Large intestine (tissue), 3 donors: ENCODE measurements around the gene DCXR. TPM values are rescaled to one million over a fixed set of nuclear protein-coding genes. Genes with fewer than 3 reads are reported as not detected.

ENCODE experiments used
- DNase-seq, 2 donors: peaks; one replicate each; pipeline versions ENCODE4 v3.0.0 to v3.0.0-alpha.2; 2013
- H3K27ac ChIP-seq: one replicate; pipeline ENCODE4 v1.5.1; 2013; ENCODE audit warnings: low read length
- H3K27me3 ChIP-seq: 2 replicates; pipeline ENCODE4 v1.6.1; 2013; ENCODE audit warnings: low read length; ENCODE audit not compliant: control insufficient read depth, insufficient read depth
- H3K36me3 ChIP-seq: 2 replicates; pipeline ENCODE4 v1.6.1; 2013; ENCODE audit warnings: low read length; ENCODE audit not compliant: control insufficient read depth, insufficient read depth
- H3K4me1 ChIP-seq: one replicate; pipeline ENCODE4 v1.6.1; 2013; ENCODE audit warnings: low read length; ENCODE audit not compliant: control insufficient read depth, insufficient read depth
- H3K4me3 ChIP-seq: one replicate; pipeline ENCODE4 v1.5.1; 2013; ENCODE audit warnings: low read length
- H3K9me3 ChIP-seq: one replicate; pipeline ENCODE4 v1.6.1; 2013; ENCODE audit warnings: mild to moderate bottlenecking, low read depth, low read length, moderate library complexity; ENCODE audit not compliant: control insufficient read depth
- WGBS: methylation state at CpG from one replicate; pipeline ENCODE4 v1.1.5; 2013; ENCODE audit warnings: low lambda C conversion rate; ENCODE audit not compliant: insufficient coverage; 5-methylcytosine and 5-hydroxymethylcytosine counted together
- polyA plus RNA-seq: library from polyadenylated mRNA; unstranded; fragments of 120-200 nt; gene quantifications from one replicate; pipeline ENCODE4 v1.2.1, GENCODE V29; 2013

DCXR gene
- polyA plus RNA-seq, 1 donor, result 44.1 TPM

- no peak for DNase-seq
- Histone ChIP-seq H3K27me3 (no peaks in the 10 kb centered on the region), H3K36me3 (peaks cover 71% of the 10 kb centered on the region), H3K4me1 (peaks cover 18% of the 10 kb centered on the region), H3K9me3 (no peaks in the 10 kb centered on the region), H3K4me3 (no peak overlapping the region), H3K27ac (no peak overlapping the region)
- no CpG with 5 or more reads among the region's 38 CpGs for WGBS
Observed at GRCh38 chr17:82054351-82055022, 17.0 kb upstream of the DCXR start.

GRCh38 chr17:82053556-82054263 lies 16.2 kb upstream of the DCXR start:
- no peaks in the 10 kb centered on the region for H3K9me3 ChIP-seq
- no peak overlapping the region for H3K4me3 ChIP-seq
- H3K4me1 ChIP-seq, result peaks cover 18% of the 10 kb centered on the region
- no CpG with 5 or more reads among the region's 28 CpGs for WGBS
- peaks cover 72% of the 10 kb centered on the region for H3K36me3 ChIP-seq
- DNase-seq, result no peak
- H3K27me3 ChIP-seq, result no peaks in the 10 kb centered on the region
- H3K27ac ChIP-seq, result no peak overlapping the region

GRCh38 chr17:82053130-82053529 lies 15.6 kb upstream of the DCXR start:
- Histone ChIP-seq H3K27me3 (no peaks in the 10 kb centered on the region), H3K27ac (no peak overlapping the region), H3K9me3 (no peaks in the 10 kb centered on the region), H3K4me1 (peaks cover 18% of the 10 kb centered on the region), H3K36me3 (peaks cover 72% of the 10 kb centered on the region), H3K4me3 (peak overlapping the region; percentile 73)
- DNase-seq, result no peak
- WGBS, result 100% methylated on average over 2 of the region's 19 CpGs

DNA sequence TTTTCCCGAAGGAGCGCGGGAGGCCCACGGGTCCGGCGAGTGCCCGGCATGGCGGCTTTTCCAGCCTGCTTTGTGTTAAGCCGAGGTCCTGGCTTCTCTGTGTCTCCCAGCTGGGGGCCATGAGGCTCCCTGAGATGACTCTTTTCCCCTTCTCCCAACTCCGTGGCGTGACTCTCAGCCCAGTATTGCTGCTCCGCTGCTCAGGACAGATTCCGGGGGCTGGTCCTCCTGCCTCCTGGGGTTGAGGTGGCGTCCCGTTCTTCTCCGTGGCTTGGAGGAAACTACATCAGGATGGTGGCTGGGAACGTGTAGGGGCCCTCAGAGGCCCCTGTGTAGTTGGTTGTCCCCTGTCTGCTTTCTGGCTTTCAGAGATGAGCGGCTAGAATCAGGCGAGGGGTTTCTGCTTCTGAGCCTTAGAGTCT lies 15.2 kb upstream of the DCXR start:
- no peaks in the 10 kb centered on the region for H3K9me3 ChIP-seq
- no peak overlapping the region for H3K27ac ChIP-seq
- H3K36me3 ChIP-seq, result peaks cover 72% of the 10 kb centered on the region
- H3K4me1 ChIP-seq, result peaks cover 18% of the 10 kb centered on the region
- no peak for DNase-seq
- no peaks in the 10 kb centered on the region for H3K27me3 ChIP-seq
- peak overlapping the region; percentile 73 for H3K4me3 ChIP-seq
- WGBS, result no CpG with 5 or more reads among the region's 19 CpGs

GRCh38 chr17:82051776-82052637 lies 14.5 kb upstream of the DCXR start, which contains the start of the genes GPS1 and RFNG:
GPS1 (plus strand) TSS chr17:82051898; CDS start chr17:82051932, 34 bp downstream.
RFNG (minus strand) TSS chr17:82051811; CDS start chr17:82051766, 45 bp downstream.
- peaks cover 72% of the 10 kb centered on the region for H3K36me3 ChIP-seq
- H3K4me3 ChIP-seq, result peak within 1 kb of the TSS; percentile 73
- WGBS, result no CpG with 5 or more reads among the region's 94 CpGs
- H3K27ac ChIP-seq, result no peak within 1 kb of the TSS
- peak; percentile 56 to 79 for DNase-seq
- H3K9me3 ChIP-seq, result no peaks in the 10 kb centered on the region
- H3K27me3 ChIP-seq, result no peaks in the 10 kb centered on the region
- peaks cover 18% of the 10 kb centered on the region for H3K4me1 ChIP-seq

- no CpG with 5 or more reads among the region's 79 CpGs for WGBS
- Histone ChIP-seq H3K4me3 (peak overlapping the region; percentile 69), H3K27me3 (no peaks in the 10 kb centered on the region), H3K4me1 (peaks cover 18% of the 10 kb centered on the region), H3K9me3 (no peaks in the 10 kb centered on the region), H3K27ac (no peak overlapping the region), H3K36me3 (peaks cover 65% of the 10 kb centered on the region)
- DNase-seq, result peak in 1 of 2 donors; percentile 32
Observed at GRCh38 chr17:82050761-82051641, 13.5 kb upstream of the DCXR start.

- Histone ChIP-seq H3K4me3 (peak overlapping the region; percentile 69), H3K27ac (no peak overlapping the region), H3K36me3 (peaks cover 59% of the 10 kb centered on the region), H3K9me3 (no peaks in the 10 kb centered on the region), H3K4me1 (peaks cover 18% of the 10 kb centered on the region), H3K27me3 (no peaks in the 10 kb centered on the region)
- DNase-seq, result no peak
- WGBS, result no CpG with 5 or more reads among the region's 28 CpGs
Observed at GRCh38 chr17:82050152-82050760, 12.8 kb upstream of the DCXR start.

- Histone ChIP-seq H3K9me3 (no peaks in the 10 kb centered on the region), H3K27ac (no peak overlapping the region), H3K4me3 (no peak overlapping the region), H3K27me3 (no peaks in the 10 kb centered on the region), H3K36me3 (peaks cover 52% of the 10 kb centered on the region), H3K4me1 (peaks cover 18% of the 10 kb centered on the region)
- no CpG with 5 or more reads among the region's 16 CpGs for WGBS
- DNase-seq, result no peak
Observed at GRCh38 chr17:82049521-82049971, 12.0 kb upstream of the DCXR start.

DNA sequence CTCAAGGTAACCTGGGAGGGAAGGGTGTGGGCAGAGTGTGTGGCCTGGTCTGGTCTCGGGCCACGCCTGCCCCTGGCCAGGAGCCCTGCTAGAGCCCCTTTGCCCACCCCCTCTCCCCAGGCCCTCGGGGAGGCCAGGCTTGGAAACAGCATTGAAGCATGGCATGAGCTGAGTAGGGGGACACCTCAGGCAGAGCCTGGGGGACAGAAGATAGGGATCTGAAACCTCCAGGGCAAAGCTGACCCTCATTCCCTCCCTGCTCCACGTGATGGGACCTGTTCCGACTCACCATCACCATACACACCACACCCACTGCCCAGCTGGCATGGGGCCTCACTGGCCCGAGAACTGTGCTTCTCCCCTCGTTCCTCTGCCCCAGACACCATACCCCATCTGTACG lies 11.6 kb upstream of the DCXR start:
- Histone ChIP-seq H3K36me3 (peaks cover 48% of the 10 kb centered on the region), H3K27me3 (no peaks in the 10 kb centered on the region)

More for the DNA sequence above, 11.6 kb upstream of the DCXR start:
- Histone ChIP-seq H3K4me1 (peaks cover 18% of the 10 kb centered on the region), H3K9me3 (no peaks in the 10 kb centered on the region), H3K4me3 (no peak overlapping the region), H3K27ac (no peak overlapping the region)
- 92% methylated on average over 2 of the region's 8 CpGs for WGBS
- DNase-seq, result no peak
